Measurements from ENCODE around the gene PPP1R10. TPM values are rescaled to one million over a fixed set of nuclear protein-coding genes. Genes with fewer than 3 reads are reported as not detected.

Gene PPP1R10
- total and polyA plus RNA-seq, 11 donors, result 9.4 to 44.9 (median 28.1) TPM

DNA sequence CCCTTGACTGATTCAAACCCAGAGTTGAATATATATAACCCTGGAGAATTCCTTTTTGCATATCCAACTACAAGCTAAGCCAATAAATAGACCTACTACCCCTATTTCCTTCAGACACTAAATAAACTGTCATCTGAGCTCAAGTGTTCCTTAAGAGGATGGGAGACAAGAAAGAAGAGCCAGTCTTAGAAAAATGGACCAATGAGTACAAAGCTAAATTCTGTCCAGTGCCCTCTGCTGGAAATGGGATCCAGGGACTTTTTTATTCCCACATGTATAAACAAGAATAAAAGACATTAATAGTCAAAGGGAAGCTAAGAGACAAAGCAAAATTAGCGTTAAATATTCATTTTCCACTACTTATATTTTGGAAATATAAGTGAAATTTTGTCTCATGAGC, 4.8 kb downstream of the PPP1R10 start:
- WGBS, 4 donors, result 67 to 81% (median 71%) methylated on average over 1 of the region's 1 CpG
- Histone ChIP-seq H3K4me1 (peaks cover 0 to 58% (median 50%) of the 10 kb centered on the region in 12 donors), H3K27ac (peak overlapping the region in 3 of 12 donors; percentile 8 to 97 (median 16)), H3K9me3 (no peaks in the 10 kb centered on the region), H3K4me3 (no peak overlapping the region), H3K27me3 (no peaks in the 10 kb centered on the region), H3K36me3 (peaks cover 0 to 69% (median 37%) of the 10 kb centered on the region in 9 donors)
- DNase-seq (no peak), ATAC-seq (no peak)
- no peak for TF ChIP-seq POLR2A (IDR thresholded peaks at IDR 0.05)
- TF ChIP-seq, protein P1, sequence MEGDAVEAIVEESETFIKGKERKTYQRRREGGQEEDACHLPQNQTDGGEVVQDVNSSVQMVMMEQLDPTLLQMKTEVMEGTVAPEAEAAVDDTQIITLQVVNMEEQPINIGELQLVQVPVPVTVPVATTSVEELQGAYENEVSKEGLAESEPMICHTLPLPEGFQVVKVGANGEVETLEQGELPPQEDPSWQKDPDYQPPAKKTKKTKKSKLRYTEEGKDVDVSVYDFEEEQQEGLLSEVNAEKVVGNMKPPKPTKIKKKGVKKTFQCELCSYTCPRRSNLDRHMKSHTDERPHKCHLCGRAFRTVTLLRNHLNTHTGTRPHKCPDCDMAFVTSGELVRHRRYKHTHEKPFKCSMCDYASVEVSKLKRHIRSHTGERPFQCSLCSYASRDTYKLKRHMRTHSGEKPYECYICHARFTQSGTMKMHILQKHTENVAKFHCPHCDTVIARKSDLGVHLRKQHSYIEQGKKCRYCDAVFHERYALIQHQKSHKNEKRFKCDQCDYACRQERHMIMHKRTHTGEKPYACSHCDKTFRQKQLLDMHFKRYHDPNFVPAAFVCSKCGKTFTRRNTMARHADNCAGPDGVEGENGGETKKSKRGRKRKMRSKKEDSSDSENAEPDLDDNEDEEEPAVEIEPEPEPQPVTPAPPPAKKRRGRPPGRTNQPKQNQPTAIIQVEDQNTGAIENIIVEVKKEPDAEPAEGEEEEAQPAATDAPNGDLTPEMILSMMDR (IDR thresholded peaks at IDR 0.05), result peak in 5 of 12 donors; percentile 13 to 50 (median 30)
- intact Hi-C loops (cut with DNase I), result loop anchor here in 1 of 10 donors (5.0 kb wide), 1 partner anchor 55 kb away; the partner anchor contains the start of genes GNL1 and PRR3

DNA sequence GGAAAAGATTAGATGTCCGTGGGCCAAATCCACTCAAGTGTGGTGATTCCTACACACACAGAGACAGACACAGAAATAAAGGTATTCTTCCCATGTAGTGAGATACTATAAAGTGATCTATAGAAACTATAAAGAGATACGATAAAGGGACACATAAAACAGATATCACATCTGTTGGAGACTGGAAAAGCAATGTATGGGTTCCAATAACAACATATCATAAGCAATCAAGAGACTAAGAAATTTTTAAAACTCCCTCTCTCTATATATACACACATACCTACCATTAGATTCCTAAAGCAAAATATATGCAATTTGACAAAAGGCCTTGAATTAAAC, 5.2 kb downstream of the PPP1R10 start:
- H3K27ac ChIP-seq, result peak overlapping the region in 2 of 12 donors; percentile 16 to 97
- no peak overlapping the region for H3K4me3 ChIP-seq
- no peak for DNase-seq
- intact Hi-C loops (cut with DNase I), result loop anchor here in 1 of 10 donors (5.0 kb wide), 1 partner anchor 55 kb away; the partner anchor contains the start of genes GNL1 and PRR3
- WGBS, 4 donors, result 61 to 69% (median 63%) methylated on average over 2 of the region's 2 CpGs
- H3K27me3 ChIP-seq, result no peaks in the 10 kb centered on the region
- H3K9me3 ChIP-seq, result no peaks in the 10 kb centered on the region
- no peak for ATAC-seq
- TF ChIP-seq, protein P1 (IDR thresholded peaks at IDR 0.05), result no peak
- H3K36me3 ChIP-seq, result peaks cover 0 to 71% (median 41%) of the 10 kb centered on the region in 9 donors
- peaks cover 0 to 58% (median 50%) of the 10 kb centered on the region in 12 donors for H3K4me1 ChIP-seq

- 74 to 81% (median 77%) methylated on average over 9 of the region's 9 CpGs for WGBS, 4 donors
- intact Hi-C loops (cut with DNase I), result loop anchor here in 1 of 10 donors (5.0 kb wide), 1 partner anchor 54 kb away; the partner anchor contains the start of genes GNL1 and PRR3
- peak overlapping the region in 1 of 12 donors; percentile 97 for H3K27ac ChIP-seq
- ATAC-seq (no peak), DNase-seq (no peak)
- H3K36me3 ChIP-seq, result peaks cover 0 to 71% (median 41%) of the 10 kb centered on the region in 9 donors
- peaks cover 0 to 58% (median 50%) of the 10 kb centered on the region in 12 donors for H3K4me1 ChIP-seq
- no peak overlapping the region for H3K4me3 ChIP-seq
- no peaks in the 10 kb centered on the region for H3K27me3 ChIP-seq
- TF ChIP-seq, protein P1 (IDR thresholded peaks at IDR 0.05), result no peak
- no peak for TF ChIP-seq POLR2A (IDR thresholded peaks at IDR 0.05)
- H3K9me3 ChIP-seq, result no peaks in the 10 kb centered on the region
Observed at GRCh38 chr6:30611150-30611855, 5.7 kb downstream of the PPP1R10 start.

- no peak for DNase-seq
- Histone ChIP-seq H3K4me3 (no peak overlapping the region), H3K36me3 (peaks cover 3 to 76% (median 47%) of the 10 kb centered on the region in 9 donors), H3K9me3 (no peaks in the 10 kb centered on the region), H3K27ac (peak overlapping the region in 2 of 12 donors; percentile 9 to 97), H3K4me1 (peaks cover 0 to 58% (median 50%) of the 10 kb centered on the region in 12 donors), H3K27me3 (no peaks in the 10 kb centered on the region)
- ATAC-seq, result no peak
- TF ChIP-seq, protein P1 (IDR thresholded peaks at IDR 0.05), result no peak
- TF ChIP-seq POLR2A (IDR thresholded peaks at IDR 0.05), result no peak
- 78 to 86% (median 82%) methylated on average over 4 of the region's 4 CpGs for WGBS, 4 donors
- intact Hi-C loops (cut with DNase I), result loop anchor here in 1 of 10 donors (5.0 kb wide), 1 partner anchor 53 kb away; the partner anchor contains the start of genes GNL1 and PRR3
Observed at GRCh38 chr6:30610065-30610464, 7.0 kb downstream of the PPP1R10 start.

Data from heart left ventricle (tissue), 16 donors.